ENCODE results near the gene RBM12.

DNA sequence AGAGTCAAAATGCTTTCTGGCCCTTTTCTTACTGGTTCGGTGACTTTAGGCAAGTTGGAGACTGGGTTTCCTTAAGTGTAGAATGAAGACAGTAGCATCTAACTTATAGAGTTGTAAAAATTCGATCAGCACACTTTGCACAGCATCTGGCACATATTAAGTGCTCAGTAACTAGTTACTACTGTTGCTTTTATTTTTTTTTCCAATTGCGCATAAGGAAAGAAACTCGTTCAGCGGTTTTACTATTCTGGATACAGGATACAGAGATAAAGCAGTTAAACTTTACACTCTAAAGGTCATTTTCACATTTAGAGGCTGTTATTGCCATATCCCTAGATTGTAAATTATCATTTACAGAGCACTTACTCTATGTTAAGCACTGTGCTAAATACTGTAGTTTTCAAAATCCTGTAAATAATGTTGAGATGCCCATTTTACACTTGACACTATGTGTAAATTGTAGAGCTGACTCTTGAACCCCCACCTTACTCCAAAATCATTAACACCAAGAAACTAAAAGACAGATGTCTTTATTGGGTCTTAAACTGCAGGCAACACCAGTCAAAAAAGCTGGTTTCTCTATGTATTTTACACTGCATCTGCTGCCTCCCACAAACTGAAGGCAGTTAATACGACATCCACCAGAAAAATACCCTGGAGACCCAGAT, 35.4 kb upstream of the RBM12 start:
- TF ChIP-seq, protein P1, sequence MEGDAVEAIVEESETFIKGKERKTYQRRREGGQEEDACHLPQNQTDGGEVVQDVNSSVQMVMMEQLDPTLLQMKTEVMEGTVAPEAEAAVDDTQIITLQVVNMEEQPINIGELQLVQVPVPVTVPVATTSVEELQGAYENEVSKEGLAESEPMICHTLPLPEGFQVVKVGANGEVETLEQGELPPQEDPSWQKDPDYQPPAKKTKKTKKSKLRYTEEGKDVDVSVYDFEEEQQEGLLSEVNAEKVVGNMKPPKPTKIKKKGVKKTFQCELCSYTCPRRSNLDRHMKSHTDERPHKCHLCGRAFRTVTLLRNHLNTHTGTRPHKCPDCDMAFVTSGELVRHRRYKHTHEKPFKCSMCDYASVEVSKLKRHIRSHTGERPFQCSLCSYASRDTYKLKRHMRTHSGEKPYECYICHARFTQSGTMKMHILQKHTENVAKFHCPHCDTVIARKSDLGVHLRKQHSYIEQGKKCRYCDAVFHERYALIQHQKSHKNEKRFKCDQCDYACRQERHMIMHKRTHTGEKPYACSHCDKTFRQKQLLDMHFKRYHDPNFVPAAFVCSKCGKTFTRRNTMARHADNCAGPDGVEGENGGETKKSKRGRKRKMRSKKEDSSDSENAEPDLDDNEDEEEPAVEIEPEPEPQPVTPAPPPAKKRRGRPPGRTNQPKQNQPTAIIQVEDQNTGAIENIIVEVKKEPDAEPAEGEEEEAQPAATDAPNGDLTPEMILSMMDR (IDR thresholded peaks at IDR 0.05), result no peak
- no peak for TF ChIP-seq POLR2A (IDR thresholded peaks at IDR 0.05)
- no peak for TF ChIP-seq EP300 (IDR thresholded peaks at IDR 0.05)

Data from tibial nerve (tissue), 4 donors.